ENCODE results near the gene PAEP. TPM values are rescaled to one million over a fixed set of nuclear protein-coding genes. Genes with fewer than 3 reads are reported as not detected.
"Not testable (repeated sequence)": the region's sequence is repeated elsewhere in the genome, so short reads cannot be mapped to it uniquely, and the experiment has no call there.

Gene PAEP
- total RNA-seq = 1 to 10 TPM in 4 of 7 donors, under 1 TPM in 1, not detected in 2; 0.71 to 8.8 (median 1.4) TPM
- under 1 TPM; 0.41 to 0.57 TPM for polyA plus RNA-seq
- long read RNA-seq, donor 1 = 0 reads
- long read RNA-seq, donor 2 = 0 reads
- long read RNA-seq, donor 3, partial matches to known transcripts = 0 of 1 reads
- long read RNA-seq, donor 3, other reads (novel, unspliced or antisense) = 0 of 1 reads

DNA sequence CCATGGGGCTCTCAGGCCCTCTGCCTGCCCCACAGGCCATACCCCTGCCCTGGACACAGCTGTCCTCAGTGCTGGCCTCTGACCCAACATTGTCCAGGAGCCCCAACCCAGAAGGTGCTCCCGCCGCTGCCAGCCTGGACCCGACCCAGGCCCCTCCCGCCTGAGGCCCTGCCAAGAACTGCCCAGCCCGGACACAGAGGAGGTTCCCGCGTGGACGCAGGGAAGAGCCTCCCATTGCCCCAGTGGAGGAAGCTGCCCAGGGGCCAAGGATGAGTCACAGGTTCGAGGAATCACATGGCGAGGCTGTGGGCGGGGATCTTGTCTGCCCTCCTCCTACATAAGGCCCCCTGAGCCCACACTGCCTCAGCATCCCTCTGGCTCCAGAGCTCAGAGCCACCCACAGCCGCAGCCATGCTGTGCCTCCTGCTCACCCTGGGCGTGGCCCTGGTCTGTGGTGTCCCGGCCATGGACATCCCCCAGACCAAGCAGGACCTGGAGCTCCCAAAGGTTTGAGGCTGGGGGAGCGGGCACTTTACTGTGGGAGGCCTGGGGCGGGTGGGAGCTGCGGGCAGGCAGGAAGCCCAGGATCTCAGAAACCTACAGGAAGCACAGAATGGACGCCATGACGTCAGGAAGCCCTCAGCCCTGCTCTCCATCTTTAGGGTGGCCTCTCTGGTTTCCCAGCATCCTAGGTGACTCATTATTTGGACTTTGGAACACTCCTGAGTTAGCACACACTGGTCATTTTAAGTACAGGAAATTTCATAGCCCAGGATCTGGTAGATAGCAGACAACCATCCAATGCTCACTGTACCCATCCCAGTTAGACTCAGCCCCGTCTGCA lies at the start of gene PAEP:
TSS of gene PAEP (plus strand) at position 366 of the 844 bp plus-strand sequence.
- no peak for TF ChIP-seq EP300 (IDR thresholded peaks at IDR 0.05)
- TF ChIP-seq, protein P1, sequence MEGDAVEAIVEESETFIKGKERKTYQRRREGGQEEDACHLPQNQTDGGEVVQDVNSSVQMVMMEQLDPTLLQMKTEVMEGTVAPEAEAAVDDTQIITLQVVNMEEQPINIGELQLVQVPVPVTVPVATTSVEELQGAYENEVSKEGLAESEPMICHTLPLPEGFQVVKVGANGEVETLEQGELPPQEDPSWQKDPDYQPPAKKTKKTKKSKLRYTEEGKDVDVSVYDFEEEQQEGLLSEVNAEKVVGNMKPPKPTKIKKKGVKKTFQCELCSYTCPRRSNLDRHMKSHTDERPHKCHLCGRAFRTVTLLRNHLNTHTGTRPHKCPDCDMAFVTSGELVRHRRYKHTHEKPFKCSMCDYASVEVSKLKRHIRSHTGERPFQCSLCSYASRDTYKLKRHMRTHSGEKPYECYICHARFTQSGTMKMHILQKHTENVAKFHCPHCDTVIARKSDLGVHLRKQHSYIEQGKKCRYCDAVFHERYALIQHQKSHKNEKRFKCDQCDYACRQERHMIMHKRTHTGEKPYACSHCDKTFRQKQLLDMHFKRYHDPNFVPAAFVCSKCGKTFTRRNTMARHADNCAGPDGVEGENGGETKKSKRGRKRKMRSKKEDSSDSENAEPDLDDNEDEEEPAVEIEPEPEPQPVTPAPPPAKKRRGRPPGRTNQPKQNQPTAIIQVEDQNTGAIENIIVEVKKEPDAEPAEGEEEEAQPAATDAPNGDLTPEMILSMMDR (IDR thresholded peaks at IDR 0.05) = no peak
- TF ChIP-seq POLR2A (IDR thresholded peaks at IDR 0.05) = no peak
- no peaks in the 10 kb centered on the region for H3K4me1 ChIP-seq (ENCODE audit: insufficient read depth)
- no peaks in the 10 kb centered on the region for H3K9me3 ChIP-seq
- H3K27ac ChIP-seq = no peak within 1 kb of the TSS
- H3K4me3 ChIP-seq = no peak within 1 kb of the TSS
- H3K36me3 ChIP-seq = no peaks in the 10 kb centered on the region
- no peak for DNase-seq
- WGBS, 3 donors = 82 to 97% (median 83%) methylated on average over 13 to 20 of the region's 20 CpGs
- no peaks in the 10 kb centered on the region for H3K27me3 ChIP-seq
- intact Hi-C loops (cut with DNase I) = no loop called here

DNA sequence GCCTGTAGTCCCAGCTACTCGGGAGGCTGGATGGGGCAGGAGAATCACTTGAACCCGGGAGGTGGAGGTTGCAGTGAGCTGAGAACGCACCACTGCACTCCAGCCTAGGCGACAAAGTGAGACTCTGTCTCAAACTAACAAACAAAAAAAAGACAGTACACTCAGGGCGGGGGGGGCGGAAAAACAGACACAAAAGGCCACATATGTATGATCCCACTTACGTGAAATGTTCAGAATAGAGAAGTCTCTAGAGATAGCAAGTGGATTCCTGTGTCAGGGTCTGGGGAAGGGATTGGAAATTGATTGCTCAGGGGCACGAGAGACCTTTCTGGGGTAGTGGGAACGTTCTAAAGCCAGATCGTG lies 49.3 kb upstream of the PAEP start:
- intact Hi-C loops (cut with DNase I) = no loop called here

DNA sequence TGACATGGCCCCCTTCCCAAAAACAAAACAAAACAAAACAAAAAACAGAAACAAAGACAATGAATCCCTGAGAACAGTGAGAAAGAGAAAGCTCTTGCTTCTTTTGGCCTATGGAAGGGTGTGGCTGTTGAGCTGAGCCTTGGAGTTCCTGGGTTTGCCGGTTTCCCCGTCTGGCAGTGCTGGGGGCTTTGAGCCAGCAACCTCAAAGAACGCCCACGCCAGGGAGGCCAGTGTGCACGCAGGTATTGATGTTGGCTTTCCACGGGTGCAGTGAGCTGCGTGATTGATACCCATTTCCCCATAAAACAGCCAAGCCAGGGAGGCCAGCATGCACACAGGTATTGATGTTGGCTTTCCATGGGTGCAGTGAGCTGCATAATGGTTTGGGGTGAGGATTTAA lies 48.7 kb upstream of the PAEP start:
- intact Hi-C loops (cut with DNase I) = no loop called here
- no peaks in the 10 kb centered on the region for H3K9me3 ChIP-seq
- TF ChIP-seq POLR2A (IDR thresholded peaks at IDR 0.05) (no peak), EP300 (IDR thresholded peaks at IDR 0.05) (no peak)
- TF ChIP-seq, protein P1 (IDR thresholded peaks at IDR 0.05) = no peak
- H3K27me3 ChIP-seq = no peaks in the 10 kb centered on the region
- DNase-seq = peak in 1 of 5 donors; percentile 3
- H3K4me1 ChIP-seq (ENCODE audit: insufficient read depth) = no peaks in the 10 kb centered on the region
- H3K36me3 ChIP-seq = no peaks in the 10 kb centered on the region
- 43 to 54% (median 46%) methylated on average over 7 of the region's 7 CpGs for WGBS, 3 donors
- H3K27ac ChIP-seq = no peak overlapping the region
- no peak overlapping the region for H3K4me3 ChIP-seq

More for the DNA sequence above, 49.3 kb upstream of the PAEP start:
- no peaks in the 10 kb centered on the region for H3K36me3 ChIP-seq
- no peaks in the 10 kb centered on the region for H3K27me3 ChIP-seq
- H3K27ac ChIP-seq = no peak overlapping the region
- no peak overlapping the region for H3K4me3 ChIP-seq
- H3K9me3 ChIP-seq = no peaks in the 10 kb centered on the region
- 73 to 79% (median 76%) methylated on average over 10 of the region's 10 CpGs for WGBS, 3 donors
- H3K4me1 ChIP-seq (ENCODE audit: insufficient read depth) = no peaks in the 10 kb centered on the region
- no peak for DNase-seq
- TF ChIP-seq EP300 (IDR thresholded peaks at IDR 0.05) (no peak), POLR2A (IDR thresholded peaks at IDR 0.05) (no peak)
- TF ChIP-seq, protein P1 (IDR thresholded peaks at IDR 0.05) = no peak

DNA sequence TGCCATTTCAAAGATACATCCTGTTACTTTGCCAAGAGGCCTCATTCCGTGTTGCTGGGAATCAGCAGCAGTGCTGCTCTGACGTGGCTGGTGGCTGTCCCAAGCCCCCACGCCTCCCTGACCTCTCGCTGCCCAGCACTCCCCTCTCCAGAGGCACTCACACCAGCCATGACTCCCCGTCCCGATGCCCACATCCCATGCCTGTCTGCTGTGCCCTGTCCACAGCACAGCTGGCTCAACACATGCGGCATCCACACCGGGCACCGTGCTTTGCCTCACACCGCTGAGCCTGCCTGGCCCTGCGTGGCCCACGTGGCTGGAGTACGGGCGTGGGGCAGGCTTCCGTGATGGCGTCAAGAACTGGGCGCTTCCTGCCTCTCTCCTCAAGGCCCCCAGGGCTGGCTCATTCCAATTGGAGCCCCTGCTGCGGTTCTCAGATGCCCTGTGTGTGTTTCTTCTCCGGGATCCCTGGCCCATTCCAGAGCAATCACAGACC lies 48.2 kb upstream of the PAEP start:
- WGBS, 3 donors = 77 to 84% (median 83%) methylated on average over 19 of the region's 19 CpGs
- TF ChIP-seq POLR2A (IDR thresholded peaks at IDR 0.05) = no peak

DNA sequence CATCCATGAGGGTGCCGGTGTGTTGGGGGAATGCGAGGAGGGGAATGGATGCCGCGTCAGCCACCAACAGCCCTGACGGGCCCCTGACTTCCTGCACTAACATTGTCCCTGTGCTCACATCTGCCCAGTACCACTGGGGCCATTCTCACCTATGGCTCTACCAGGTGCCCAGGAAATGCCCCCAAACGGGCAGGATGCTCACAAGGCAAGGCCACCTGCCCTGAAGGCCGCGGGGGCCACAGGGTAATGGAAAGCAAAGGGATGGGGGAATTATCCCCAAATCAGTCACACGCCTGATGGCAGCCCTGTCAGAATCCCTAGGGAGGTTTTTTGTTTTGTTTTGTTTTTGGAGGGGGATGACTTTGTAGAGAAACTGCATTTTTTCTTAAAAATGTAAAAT lies 47.6 kb upstream of the PAEP start:
- H3K27me3 ChIP-seq; H3K4me1 ChIP-seq (ENCODE audit: insufficient read depth); H3K4me3 ChIP-seq; DNase-seq; H3K27ac ChIP-seq; H3K9me3 ChIP-seq; intact Hi-C loops (cut with DNase I); H3K36me3 ChIP-seq: not testable (repeated sequence)
- WGBS, 3 donors = 80 to 90% (median 82%) methylated on average over 6 to 9 of the region's 9 CpGs

More for the DNA sequence above, 48.2 kb upstream of the PAEP start:
- intact Hi-C loops (cut with DNase I) = no loop called here
- Histone ChIP-seq H3K36me3 (no peaks in the 10 kb centered on the region), H3K9me3 (no peaks in the 10 kb centered on the region), H3K4me1 (ENCODE audit: insufficient read depth) (no peaks in the 10 kb centered on the region), H3K27ac (no peak overlapping the region), H3K27me3 (no peaks in the 10 kb centered on the region), H3K4me3 (no peak overlapping the region)
- peak in 1 of 5 donors; percentile 11 for DNase-seq

All from ovary (tissue), 10 donors.